ENCODE results near the gene LTBP1.

LTBP1 gene

DNA sequence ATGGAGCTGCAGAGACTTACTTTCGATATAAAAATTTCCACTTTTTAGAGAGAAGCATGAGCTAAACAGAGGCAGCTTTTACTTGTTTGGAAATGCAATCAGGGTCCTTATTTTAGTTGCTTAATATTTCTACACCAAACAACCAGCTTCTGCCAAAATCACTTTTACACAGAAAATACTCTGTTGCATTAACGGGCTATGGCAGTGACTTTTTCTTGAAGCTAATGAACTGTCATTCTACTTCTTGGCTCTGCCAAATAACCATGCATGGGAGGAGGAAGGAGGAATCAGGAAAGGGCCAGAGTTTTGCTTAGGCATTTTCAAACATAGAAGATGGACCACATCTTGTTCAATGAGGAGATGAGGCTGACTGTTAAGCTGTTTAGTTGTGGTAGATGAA, 23.6 kb upstream of the LTBP1 start:
- TF ChIP-seq, protein P1, sequence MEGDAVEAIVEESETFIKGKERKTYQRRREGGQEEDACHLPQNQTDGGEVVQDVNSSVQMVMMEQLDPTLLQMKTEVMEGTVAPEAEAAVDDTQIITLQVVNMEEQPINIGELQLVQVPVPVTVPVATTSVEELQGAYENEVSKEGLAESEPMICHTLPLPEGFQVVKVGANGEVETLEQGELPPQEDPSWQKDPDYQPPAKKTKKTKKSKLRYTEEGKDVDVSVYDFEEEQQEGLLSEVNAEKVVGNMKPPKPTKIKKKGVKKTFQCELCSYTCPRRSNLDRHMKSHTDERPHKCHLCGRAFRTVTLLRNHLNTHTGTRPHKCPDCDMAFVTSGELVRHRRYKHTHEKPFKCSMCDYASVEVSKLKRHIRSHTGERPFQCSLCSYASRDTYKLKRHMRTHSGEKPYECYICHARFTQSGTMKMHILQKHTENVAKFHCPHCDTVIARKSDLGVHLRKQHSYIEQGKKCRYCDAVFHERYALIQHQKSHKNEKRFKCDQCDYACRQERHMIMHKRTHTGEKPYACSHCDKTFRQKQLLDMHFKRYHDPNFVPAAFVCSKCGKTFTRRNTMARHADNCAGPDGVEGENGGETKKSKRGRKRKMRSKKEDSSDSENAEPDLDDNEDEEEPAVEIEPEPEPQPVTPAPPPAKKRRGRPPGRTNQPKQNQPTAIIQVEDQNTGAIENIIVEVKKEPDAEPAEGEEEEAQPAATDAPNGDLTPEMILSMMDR (IDR thresholded peaks at IDR 0.05; ENCODE audit: borderline replicate concordance, insufficient read depth, low read depth, low read length): no peak
- no peak overlapping the region for H3K4me3 ChIP-seq (ENCODE audit: low read depth, low read length)

DNA sequence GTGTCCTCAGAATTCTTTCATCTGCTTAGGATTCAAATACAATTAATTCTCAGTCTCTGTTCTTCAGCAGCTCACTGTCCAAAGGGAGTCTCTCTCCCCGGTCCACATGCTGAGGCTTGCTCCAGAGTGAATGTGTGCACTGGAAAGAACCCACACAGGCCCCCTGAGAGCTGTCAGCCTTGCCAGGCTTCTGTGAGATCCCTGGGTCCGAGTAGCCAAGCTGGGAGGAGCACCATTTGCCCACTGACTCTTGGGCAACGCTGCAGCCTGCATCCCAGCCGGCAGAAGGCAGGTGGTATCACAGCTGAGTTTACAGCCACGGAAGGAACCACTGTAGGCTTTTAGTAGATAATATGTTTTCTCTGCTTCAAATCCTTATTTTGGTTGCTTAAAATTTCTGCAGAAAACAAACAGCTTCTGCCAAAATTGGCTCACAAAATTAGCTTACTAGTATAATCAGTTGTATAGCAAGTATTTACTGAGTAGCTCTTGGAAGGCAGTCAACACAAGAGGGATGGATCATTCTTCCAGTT, 21.4 kb upstream of the LTBP1 start:
- TF ChIP-seq, protein P1 (IDR thresholded peaks at IDR 0.05; ENCODE audit: borderline replicate concordance, insufficient read depth, low read depth, low read length): no peak
- H3K4me3 ChIP-seq (ENCODE audit: low read depth, low read length): no peak overlapping the region

DNA sequence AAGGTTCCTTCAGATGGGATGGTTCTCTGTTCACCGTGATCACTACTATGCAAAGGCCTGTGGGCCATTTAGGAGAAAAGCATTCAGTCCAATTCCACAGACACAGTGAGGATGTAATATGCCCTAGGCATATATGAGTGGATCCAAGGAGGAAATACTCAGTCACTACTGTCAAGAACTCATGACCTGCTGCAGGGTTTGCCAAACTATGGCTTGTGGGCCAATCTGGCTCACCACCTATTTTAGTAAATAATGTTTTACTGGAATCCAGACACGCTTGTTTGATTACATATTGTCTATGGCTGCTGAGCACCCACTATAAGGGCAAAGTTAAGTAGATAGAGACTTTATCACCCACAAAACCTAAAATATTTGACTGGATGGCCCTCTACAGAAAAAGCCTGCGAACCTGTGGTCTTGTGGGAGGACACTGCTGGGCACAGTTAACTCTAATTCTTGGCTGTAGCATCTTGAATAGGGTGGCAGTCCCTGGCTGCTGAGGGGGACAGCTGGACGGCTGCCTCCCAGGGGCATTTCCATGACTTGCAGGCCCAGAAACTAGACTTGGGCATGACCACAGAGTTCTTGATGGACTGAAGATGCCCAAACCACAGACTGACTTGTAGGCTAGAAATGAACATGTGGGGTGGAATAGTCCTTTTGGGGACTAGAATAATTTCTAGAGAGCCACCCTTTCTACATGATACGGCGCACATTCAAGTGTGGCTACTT, 20.6 kb upstream of the LTBP1 start:
- H3K4me3 ChIP-seq (ENCODE audit: low read depth, low read length): no peak overlapping the region
- TF ChIP-seq, protein P1 (IDR thresholded peaks at IDR 0.05; ENCODE audit: borderline replicate concordance, insufficient read depth, low read depth, low read length): no peak

DNA sequence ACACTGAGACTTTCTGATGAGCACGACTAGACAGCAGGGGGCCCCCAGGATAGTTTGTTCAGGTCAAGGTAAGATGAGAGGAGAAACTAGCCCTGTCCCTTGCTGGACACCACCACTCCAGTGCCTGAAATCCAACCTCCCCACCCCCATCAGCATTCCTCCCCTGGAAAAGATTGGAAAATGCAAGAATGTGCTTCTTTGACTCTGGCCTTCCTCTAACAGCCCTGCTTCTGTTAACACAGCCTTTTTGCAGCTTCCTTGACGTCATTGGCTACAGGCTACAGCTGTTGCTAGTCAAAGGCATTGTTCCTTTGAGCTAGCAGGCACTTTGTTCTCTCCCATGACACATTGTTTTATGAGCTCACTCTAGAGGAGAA, 20.1 kb upstream of the LTBP1 start:
- H3K4me3 ChIP-seq (ENCODE audit: low read depth, low read length): no peak overlapping the region
- TF ChIP-seq, protein P1 (IDR thresholded peaks at IDR 0.05; ENCODE audit: borderline replicate concordance, insufficient read depth, low read depth, low read length): no peak

DNA sequence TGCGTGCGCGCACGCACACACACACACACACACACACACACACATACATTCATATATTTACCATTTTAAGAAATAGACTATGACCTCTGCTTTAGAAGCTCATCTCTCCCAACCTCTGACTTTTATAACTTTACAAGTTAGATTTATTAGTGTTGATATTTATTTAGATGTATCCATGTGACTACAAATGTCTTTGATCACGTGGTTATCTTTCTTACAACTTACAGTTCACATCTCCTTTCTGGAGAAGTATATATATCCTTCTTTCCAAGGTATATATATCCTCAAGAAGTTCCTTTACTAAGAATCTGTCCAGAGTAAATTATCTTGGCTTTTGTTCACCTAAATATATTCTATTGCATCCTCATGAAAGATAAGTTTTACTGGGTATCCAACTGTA, 16.3 kb upstream of the LTBP1 start:
- TF ChIP-seq, protein P1 (IDR thresholded peaks at IDR 0.05; ENCODE audit: borderline replicate concordance, insufficient read depth, low read depth, low read length): no peak
- no peak overlapping the region for H3K4me3 ChIP-seq (ENCODE audit: low read depth, low read length)

DNA sequence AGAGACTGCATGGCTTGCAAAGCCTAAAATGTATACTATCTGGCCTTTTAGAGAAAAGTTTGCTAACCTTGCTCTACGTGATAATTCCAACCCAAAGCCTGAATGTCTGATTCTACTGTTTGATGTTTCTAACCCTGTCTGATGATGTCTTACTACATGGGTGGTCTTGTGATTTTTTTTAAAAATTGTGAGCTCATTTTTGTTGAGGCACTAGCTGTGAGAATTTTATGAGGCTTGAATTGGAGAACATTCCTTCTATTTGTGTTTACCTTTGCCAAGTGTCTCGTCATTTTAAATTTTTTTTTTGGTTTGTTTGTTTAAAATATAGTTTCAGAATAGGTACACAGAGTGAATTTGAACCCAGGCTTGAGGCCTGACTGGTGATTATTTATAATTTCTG, 15.2 kb upstream of the LTBP1 start:
- TF ChIP-seq, protein P1 (IDR thresholded peaks at IDR 0.05; ENCODE audit: borderline replicate concordance, insufficient read depth, low read depth, low read length): no peak
- no peak overlapping the region for H3K4me3 ChIP-seq (ENCODE audit: low read depth, low read length)

All from GM12875 (cell line).